OCI-LY1 (cell line): ENCODE results near the gene PEG3.

Experiments used
- H2AFZ ChIP-seq: fragments of 200-600 bp; sonication (generic), shearing (Covaris generic); 2 replicates; pipeline ENCODE4 v1.6.0; 2014; ENCODE audit warnings: antibody characterized with exemption, mild to moderate bottlenecking, low read length
- H3F3A ChIP-seq: fragments of 200-600 bp; sonication (generic), shearing (Covaris generic); 2 replicates; pipeline ENCODE4 v1.6.0; 2014; ENCODE audit warnings: mild to moderate bottlenecking, antibody characterized with exemption, low read length, moderate library complexity; ENCODE audit not compliant: insufficient read depth
- H3K27ac ChIP-seq: fragments of 200-600 bp; sonication (generic); 2 replicates; pipeline ENCODE4 v1.5.1; 2014; ENCODE audit warnings: low read length, mixed run types, mild to moderate bottlenecking, low read depth; ENCODE audit not compliant: poor library complexity, severe bottlenecking
- H3K27me3 ChIP-seq: fragments of 200-600 bp; sonication (generic); 2 replicates; pipeline ENCODE4 v1.6.0; 2014; ENCODE audit warnings: antibody characterized with exemption, mild to moderate bottlenecking, low read length, moderate library complexity; ENCODE audit not compliant: insufficient read depth
- H3K36me3 ChIP-seq: fragments of 200-600 bp; sonication (generic); 2 replicates; pipeline ENCODE4 v1.6.1; 2014; ENCODE audit warnings: mild to moderate bottlenecking, antibody characterized with exemption, low read length, moderate library complexity, mixed read lengths; ENCODE audit not compliant: insufficient read depth
- H3K4me1 ChIP-seq: fragments of 200-600 bp; sonication (generic); 2 replicates; pipeline ENCODE4 v1.5.1; 2014; ENCODE audit warnings: mild to moderate bottlenecking, low read length, moderate library complexity; ENCODE audit not compliant: insufficient read depth, severe bottlenecking
- H3K4me2 ChIP-seq: fragments of 200-600 bp; sonication (generic), shearing (Covaris generic); 2 replicates; pipeline ENCODE4 v1.6.1; 2014; ENCODE audit warnings: low read length
- H3K4me3 ChIP-seq: fragments of 200-600 bp; sonication (generic); 2 replicates; pipeline ENCODE4 v1.5.1; 2014; ENCODE audit warnings: low read length, low read depth, mild to moderate bottlenecking, mixed read lengths; ENCODE audit not compliant: poor library complexity, severe bottlenecking
- H3K79me2 ChIP-seq: fragments of 200-600 bp; shearing (Covaris generic); 2 replicates; pipeline ENCODE4 v1.6.1; 2016; ENCODE audit warnings: mixed run types, low read length, mixed read lengths; ENCODE audit not compliant: insufficient read depth
- H3K9ac ChIP-seq: fragments of 200-600 bp; sonication (generic), shearing (Covaris generic); 2 replicates; pipeline ENCODE4 v1.6.1; 2014; ENCODE audit warnings: mild to moderate bottlenecking, low read length, mixed read lengths
- H3K9me2 ChIP-seq: fragments of 200-600 bp; sonication (generic), shearing (Covaris generic); 2 replicates; pipeline ENCODE4 v1.6.1; 2014; ENCODE audit warnings: low read depth, mild to moderate bottlenecking, low read length, mixed read lengths
- H3K9me3 ChIP-seq: fragments of 200-600 bp; shearing (Covaris generic); 2 replicates; pipeline ENCODE4 v1.6.1; 2014; ENCODE audit warnings: low read length, mixed read lengths
- H4K20me1 ChIP-seq: fragments of 200-600 bp; sonication (generic), shearing (Covaris generic); 2 replicates; pipeline ENCODE4 v1.6.0; 2016; ENCODE audit warnings: mild to moderate bottlenecking, low read length; ENCODE audit not compliant: insufficient read depth
- EZH2 ChIP-seq: fragments of 200-600 bp; sonication (generic), shearing (Covaris generic); IDR thresholded peaks from 2 replicates; pipeline ENCODE4 v1.8.0; 2017; ENCODE audit warnings: borderline replicate concordance, mixed run types, mild to moderate bottlenecking, antibody characterized with exemption, low read length, moderate library complexity, mixed read lengths
- TF ChIP-seq, protein P1 (sequence below): fragments of 200-600 bp; sonication (generic), shearing (Covaris generic); IDR thresholded peaks from 2 replicates; pipeline ENCODE4 v1.5.1; 2017; ENCODE audit warnings: mild to moderate bottlenecking, antibody characterized with exemption, low read length, moderate library complexity, mixed read lengths

PEG3 gene

GRCh38 chr19:56832352-56832928 lies 8.1 kb downstream of the PEG3 start:
- H3K9me2 ChIP-seq = no peaks in the 10 kb centered on the region
- H4K20me1 ChIP-seq = no peaks in the 10 kb centered on the region
- no peaks in the 10 kb centered on the region for H3K79me2 ChIP-seq
- no peak overlapping the region for H3K9ac ChIP-seq
- TF ChIP-seq EZH2 = no peak
- TF ChIP-seq, protein P1, sequence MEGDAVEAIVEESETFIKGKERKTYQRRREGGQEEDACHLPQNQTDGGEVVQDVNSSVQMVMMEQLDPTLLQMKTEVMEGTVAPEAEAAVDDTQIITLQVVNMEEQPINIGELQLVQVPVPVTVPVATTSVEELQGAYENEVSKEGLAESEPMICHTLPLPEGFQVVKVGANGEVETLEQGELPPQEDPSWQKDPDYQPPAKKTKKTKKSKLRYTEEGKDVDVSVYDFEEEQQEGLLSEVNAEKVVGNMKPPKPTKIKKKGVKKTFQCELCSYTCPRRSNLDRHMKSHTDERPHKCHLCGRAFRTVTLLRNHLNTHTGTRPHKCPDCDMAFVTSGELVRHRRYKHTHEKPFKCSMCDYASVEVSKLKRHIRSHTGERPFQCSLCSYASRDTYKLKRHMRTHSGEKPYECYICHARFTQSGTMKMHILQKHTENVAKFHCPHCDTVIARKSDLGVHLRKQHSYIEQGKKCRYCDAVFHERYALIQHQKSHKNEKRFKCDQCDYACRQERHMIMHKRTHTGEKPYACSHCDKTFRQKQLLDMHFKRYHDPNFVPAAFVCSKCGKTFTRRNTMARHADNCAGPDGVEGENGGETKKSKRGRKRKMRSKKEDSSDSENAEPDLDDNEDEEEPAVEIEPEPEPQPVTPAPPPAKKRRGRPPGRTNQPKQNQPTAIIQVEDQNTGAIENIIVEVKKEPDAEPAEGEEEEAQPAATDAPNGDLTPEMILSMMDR = no peak
- H3K4me3 ChIP-seq = no peak overlapping the region
- no peaks in the 10 kb centered on the region for H3K9me3 ChIP-seq
- H3K4me2 ChIP-seq = no peak overlapping the region
- no peaks in the 10 kb centered on the region for H3K27me3 ChIP-seq
- no peaks in the 10 kb centered on the region for H3K36me3 ChIP-seq
- no peaks in the 10 kb centered on the region for H3F3A ChIP-seq
- H3K27ac ChIP-seq = no peak overlapping the region
- no peak overlapping the region for H2AFZ ChIP-seq
- H3K4me1 ChIP-seq = no peaks in the 10 kb centered on the region

DNA sequence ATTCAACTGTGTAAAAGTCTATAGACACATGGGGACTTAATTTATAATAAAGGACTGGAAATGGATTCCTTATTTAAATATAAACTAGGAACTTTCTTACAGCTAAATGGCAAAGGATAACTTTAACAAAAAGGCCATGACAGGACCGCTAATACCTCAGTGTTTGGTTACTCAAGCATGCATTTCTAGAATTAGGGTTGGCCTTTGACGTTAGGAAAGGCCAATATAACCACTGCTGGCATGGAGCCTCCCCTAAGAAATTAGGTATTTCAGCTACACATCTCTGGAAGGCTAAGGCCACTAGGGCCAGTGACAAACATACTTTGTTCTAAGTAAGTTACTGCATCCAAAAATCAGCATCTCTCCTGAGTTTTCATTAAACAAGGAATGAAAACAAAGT lies 9.3 kb downstream of the PEG3 start:
- Histone ChIP-seq H3K9me2 (no peaks in the 10 kb centered on the region), H3K36me3 (no peaks in the 10 kb centered on the region), H3K9ac (no peak overlapping the region), H3K4me2 (no peak overlapping the region), H3K27ac (no peak overlapping the region), H3F3A (no peaks in the 10 kb centered on the region), H4K20me1 (no peaks in the 10 kb centered on the region), H3K9me3 (no peaks in the 10 kb centered on the region), H3K27me3 (no peaks in the 10 kb centered on the region), H3K79me2 (no peaks in the 10 kb centered on the region), H3K4me3 (no peak overlapping the region), H2AFZ (no peak overlapping the region), H3K4me1 (no peaks in the 10 kb centered on the region)
- no peak for TF ChIP-seq EZH2
- TF ChIP-seq, protein P1 = no peak

DNA sequence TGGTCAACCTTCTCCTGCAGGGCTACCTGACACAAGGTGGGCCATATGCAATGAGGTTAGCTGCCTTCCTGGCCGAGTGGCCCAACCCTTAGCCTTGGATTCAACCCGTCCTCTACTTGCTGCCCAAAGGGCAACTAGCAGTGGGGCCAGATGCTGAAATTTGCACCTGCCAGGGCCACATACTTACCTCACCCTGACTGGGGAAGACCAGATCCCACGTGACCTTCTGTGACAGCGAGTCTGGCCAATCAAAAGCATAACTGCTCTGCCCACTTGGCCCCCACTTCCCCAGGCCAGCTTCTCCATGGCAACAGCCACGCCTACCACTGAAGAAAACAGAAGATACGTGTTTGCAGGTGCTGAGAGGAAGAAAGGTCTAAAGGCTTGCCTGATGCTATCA lies 10.9 kb downstream of the PEG3 start:
- H3K9ac ChIP-seq = no peak overlapping the region
- H3K27me3 ChIP-seq = no peaks in the 10 kb centered on the region
- H2AFZ ChIP-seq = no peak overlapping the region
- no peak overlapping the region for H3K4me2 ChIP-seq
- H3K9me2 ChIP-seq = no peaks in the 10 kb centered on the region
- H3K4me1 ChIP-seq = no peaks in the 10 kb centered on the region
- no peaks in the 10 kb centered on the region for H4K20me1 ChIP-seq
- H3K4me3 ChIP-seq = no peak overlapping the region
- H3K36me3 ChIP-seq = no peaks in the 10 kb centered on the region
- H3F3A ChIP-seq = no peaks in the 10 kb centered on the region
- TF ChIP-seq EZH2 = no peak
- H3K79me2 ChIP-seq = no peaks in the 10 kb centered on the region
- H3K9me3 ChIP-seq = no peaks in the 10 kb centered on the region
- no peak overlapping the region for H3K27ac ChIP-seq

- Histone ChIP-seq H3K9me2 (no peaks in the 10 kb centered on the region), H3F3A (no peaks in the 10 kb centered on the region), H2AFZ (no peak overlapping the region), H3K9ac (no peak overlapping the region), H3K27ac (no peak overlapping the region), H4K20me1 (no peaks in the 10 kb centered on the region), H3K27me3 (no peaks in the 10 kb centered on the region; the same call in 1 of the 2 replicates), H3K36me3 (no peaks in the 10 kb centered on the region), H3K4me2 (no peak overlapping the region), H3K4me3 (no peak overlapping the region), H3K9me3 (no peaks in the 10 kb centered on the region), H3K79me2 (no peaks in the 10 kb centered on the region), H3K4me1 (no peaks in the 10 kb centered on the region)
- TF ChIP-seq, protein P1 = no peak
- TF ChIP-seq EZH2 = no peak
These were observed 12.8 kb downstream of the PEG3 start for GRCh38 chr19:56827708-56828107.
